Activated naive CD4-positive, alpha-beta T cell treated with anti-CD3 and anti-CD28 coated beads, Interleukin-2, amount 50 U/mL, for 72 hours (primary cell): ENCODE measurements around the gene PLA2G4A. TPM values are rescaled to one million over a fixed set of nuclear protein-coding genes. Genes with fewer than 3 reads are reported as not detected.

Experiments
- ATAC-seq, 2 donors: fragments of 150-1000 bp; cut with Tn5 transposase; 2 replicates each; pipeline ENCODE4 v1.10.0; 2021; ENCODE audit warnings: mild to moderate bottlenecking in 2 of 2, moderate library complexity in 2 of 2
- DNase-seq, 2 donors: peaks; one replicate each; pipeline ENCODE4 v3.0.0; 2021 to 2022; ENCODE audit warnings: low spot score in 2 of 2
- H3K27ac Mint-ChIP-seq, 2 donors: one replicate each; pipeline ENCODE4 v1.8.0; 2022; ENCODE audit warnings: mild to moderate bottlenecking in 2 of 2, mixed read lengths in 2 of 2
- H3K36me3 Mint-ChIP-seq, 2 donors: one replicate each; pipeline ENCODE4 v1.8.0; 2022; ENCODE audit warnings: mixed read lengths in 2 of 2
- H3K9me3 Mint-ChIP-seq, 2 donors: one replicate each; pipeline ENCODE4 v1.8.0; 2022; ENCODE audit warnings: mixed read lengths in 2 of 2
- total RNA-seq, 2 donors: library from RNA; stranded (reverse); gene quantifications; one replicate each; pipeline ENCODE4 v1.2.3, GENCODE V29; 2022

Gene PLA2G4A
- total RNA-seq, 2 donors from 2014 or later: 0.09 to 0.27 TPM

DNA sequence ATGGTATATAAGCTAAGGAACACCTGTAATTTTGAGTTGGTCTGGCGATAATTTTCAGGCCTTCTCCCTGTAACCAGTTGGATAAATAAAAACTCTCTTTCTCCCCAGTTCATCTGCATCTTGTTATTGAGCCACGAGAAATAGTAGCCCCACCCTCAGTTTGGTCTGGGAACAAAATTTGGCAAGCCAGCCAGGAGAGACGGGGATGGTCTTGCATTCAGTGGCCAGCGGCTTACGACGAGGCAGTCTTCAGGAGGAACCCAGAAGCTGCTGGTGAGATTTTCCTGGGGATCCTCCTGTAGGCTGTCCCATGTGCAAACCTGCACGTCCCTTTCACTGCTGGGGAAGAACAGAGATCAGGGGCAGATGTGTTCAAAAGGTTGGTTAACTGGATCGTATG, 174.6 kb downstream of the PLA2G4A start:
- peaks cover 0 to 5% of the 10 kb centered on the region in 2 donors for H3K36me3 Mint-ChIP-seq
- no peak for ATAC-seq
- no peak overlapping the region for H3K27ac Mint-ChIP-seq
- peaks cover 6 to 8% of the 10 kb centered on the region in 2 donors for H3K9me3 Mint-ChIP-seq
- no peak for DNase-seq

GRCh38 chr1:187006896-187007295, 178.1 kb downstream of the PLA2G4A start:
- H3K9me3 Mint-ChIP-seq: peaks cover 9 to 16% of the 10 kb centered on the region in 2 donors
- DNase-seq: no peak
- ATAC-seq: no peak
- peaks cover 0 to 5% of the 10 kb centered on the region in 2 donors for H3K36me3 Mint-ChIP-seq
- H3K27ac Mint-ChIP-seq: no peak overlapping the region

GRCh38 chr1:187009320-187009719, 180.6 kb downstream of the PLA2G4A start:
- Mint-ChIP-seq H3K9me3 (peaks cover 9 to 16% of the 10 kb centered on the region in 2 donors), H3K36me3 (peaks cover 0 to 5% of the 10 kb centered on the region in 2 donors), H3K27ac (no peak overlapping the region)
- ATAC-seq: no peak
- DNase-seq: no peak

DNA sequence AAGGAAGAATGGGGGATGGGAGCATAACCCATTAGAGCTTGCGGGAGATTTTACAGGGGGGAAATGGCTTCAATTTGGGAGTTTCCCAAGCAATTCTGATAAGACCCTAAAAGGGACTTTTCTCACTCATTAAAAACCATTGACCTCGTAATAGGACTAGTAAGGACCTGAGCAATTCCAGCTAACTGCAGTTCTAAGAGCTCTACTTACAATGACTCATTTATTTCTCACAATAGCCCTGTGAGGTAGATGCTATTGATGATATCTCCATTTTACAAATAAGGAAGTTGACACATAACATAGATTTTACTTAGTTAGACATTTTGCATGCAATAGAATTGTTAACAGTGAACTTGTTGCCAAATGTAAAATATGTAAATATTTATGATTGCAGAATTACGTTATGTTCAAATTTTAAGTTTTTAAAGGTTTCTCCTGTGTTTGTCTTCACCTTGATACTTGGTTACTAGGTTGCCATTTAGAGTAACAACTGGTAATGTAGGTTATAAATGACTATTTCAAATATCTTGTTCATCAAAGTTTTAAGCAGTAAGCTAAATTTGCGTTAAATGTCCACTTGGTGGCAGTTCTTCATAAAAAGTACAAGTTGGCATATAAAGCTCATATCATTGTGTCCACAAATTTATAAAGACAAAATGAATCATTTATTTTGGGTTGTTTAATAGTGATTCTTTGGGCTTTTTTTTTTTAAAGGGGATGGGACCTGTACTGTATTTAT, 182.0 kb downstream of the PLA2G4A start:
- Mint-ChIP-seq H3K9me3 (peaks cover 9 to 16% of the 10 kb centered on the region in 2 donors), H3K27ac (no peak overlapping the region), H3K36me3 (peaks cover 0 to 5% of the 10 kb centered on the region in 2 donors)
- ATAC-seq (no peak), DNase-seq (no peak)

DNA sequence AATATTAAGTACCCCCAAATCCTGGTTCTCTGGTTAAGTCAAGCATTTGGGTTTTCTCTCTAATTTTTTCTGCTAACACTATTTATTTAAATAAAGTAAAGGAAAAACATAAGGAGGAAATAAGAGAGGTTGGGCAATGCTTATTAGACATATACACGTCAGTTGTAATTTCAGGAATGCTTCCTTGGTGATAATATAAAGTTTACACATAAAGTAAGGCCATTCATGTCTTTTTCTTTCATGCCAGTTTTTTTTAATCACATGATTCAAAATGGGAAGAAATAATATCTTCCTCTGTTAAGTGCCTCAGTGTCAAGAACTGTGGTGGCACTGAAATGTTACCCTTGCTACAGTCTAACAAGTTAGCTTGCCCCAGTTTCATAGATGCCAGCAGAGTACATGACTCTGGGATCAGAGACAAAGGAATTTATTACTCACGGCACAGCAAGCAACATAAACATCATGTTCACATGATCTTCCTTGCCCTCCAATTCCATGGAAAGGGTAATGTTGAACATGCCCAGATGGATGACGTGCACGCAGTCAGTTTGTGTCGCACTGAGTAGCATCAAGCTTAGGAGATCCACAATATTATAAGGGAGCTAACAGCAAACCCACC, 184.9 kb downstream of the PLA2G4A start:
- H3K27ac Mint-ChIP-seq: no peak overlapping the region
- no peak for ATAC-seq

DNA sequence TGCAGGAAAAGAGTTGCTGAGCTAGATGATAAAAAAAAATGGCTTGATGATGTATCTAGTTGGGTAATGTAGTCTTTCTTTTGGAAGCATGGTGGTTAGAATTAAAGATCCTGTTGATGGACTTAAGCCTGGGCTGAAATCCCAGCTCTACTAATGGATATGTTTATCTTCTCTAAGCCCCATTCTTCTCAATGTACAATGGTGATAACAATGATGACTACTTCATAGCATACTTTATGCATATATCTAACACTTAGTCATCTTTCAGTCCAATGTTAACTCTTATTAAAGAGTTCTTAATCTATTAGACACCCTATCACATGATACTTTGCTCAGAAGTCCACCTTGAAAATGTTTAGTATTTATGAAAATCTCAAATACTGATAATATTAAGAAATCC, 189.5 kb downstream of the PLA2G4A start:
- DNase-seq: no peak
- H3K36me3 Mint-ChIP-seq: peaks cover 0 to 6% of the 10 kb centered on the region in 2 donors
- H3K27ac Mint-ChIP-seq: no peak overlapping the region
- ATAC-seq: no peak
- peaks cover 5 to 11% of the 10 kb centered on the region in 2 donors for H3K9me3 Mint-ChIP-seq

More for the DNA sequence above, 184.9 kb downstream of the PLA2G4A start:
- no peak for DNase-seq
- no peaks in the 10 kb centered on the region for H3K36me3 Mint-ChIP-seq
- H3K9me3 Mint-ChIP-seq: peaks cover 3 to 5% of the 10 kb centered on the region in 2 donors

- Mint-ChIP-seq H3K36me3 (peaks cover 0 to 13% of the 10 kb centered on the region in 2 donors), H3K9me3 (peaks cover 12 to 17% of the 10 kb centered on the region in 2 donors), H3K27ac (no peak overlapping the region)
- no peak for ATAC-seq
- DNase-seq: no peak
These were observed 198.5 kb downstream of the PLA2G4A start for GRCh38 chr1:187027253-187027652.

GRCh38 chr1:187032316-187032981, 203.7 kb downstream of the PLA2G4A start:
- ATAC-seq: no peak
- Mint-ChIP-seq H3K9me3 (peaks cover 9 to 12% of the 10 kb centered on the region in 2 donors), H3K27ac (no peak overlapping the region), H3K36me3 (peaks cover 0 to 13% of the 10 kb centered on the region in 2 donors)
- no peak for DNase-seq

DNA sequence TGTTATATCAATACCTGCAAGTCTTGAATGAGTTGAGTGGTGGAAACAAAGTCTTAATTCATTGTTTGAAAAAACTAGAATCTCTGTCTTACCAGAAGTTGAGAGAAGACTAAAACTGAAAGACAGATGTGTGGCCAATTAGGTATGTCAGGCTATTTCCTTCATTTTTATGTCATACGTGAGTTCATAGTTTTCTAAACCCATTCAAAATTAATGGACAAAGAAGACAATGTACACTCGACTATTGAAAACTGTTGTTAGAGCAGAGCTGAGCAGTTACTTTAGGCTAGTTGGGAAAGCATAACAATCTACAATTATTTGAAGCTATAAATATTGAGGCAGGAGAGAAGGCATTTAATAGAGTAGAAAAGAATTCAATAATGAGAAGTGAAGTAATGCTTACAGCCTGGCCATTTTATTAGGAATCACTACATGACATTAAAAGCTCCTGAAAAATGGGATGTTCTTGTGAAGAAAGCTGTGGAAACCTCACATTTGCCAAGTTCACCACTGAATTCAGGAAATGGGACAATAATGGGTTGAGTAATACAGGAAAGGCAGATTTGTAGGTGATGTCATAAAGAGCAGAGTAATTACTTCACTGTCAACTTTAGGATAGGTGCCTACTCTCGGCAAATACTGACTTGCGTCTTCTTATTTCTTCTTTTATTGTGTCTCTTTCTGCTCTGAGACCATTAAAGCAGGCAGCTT, 204.4 kb downstream of the PLA2G4A start:
- Mint-ChIP-seq H3K36me3 (peaks cover 0 to 13% of the 10 kb centered on the region in 2 donors), H3K9me3 (peaks cover 4 to 7% of the 10 kb centered on the region in 2 donors), H3K27ac (no peak overlapping the region)
- no peak for DNase-seq
- ATAC-seq: no peak

DNA sequence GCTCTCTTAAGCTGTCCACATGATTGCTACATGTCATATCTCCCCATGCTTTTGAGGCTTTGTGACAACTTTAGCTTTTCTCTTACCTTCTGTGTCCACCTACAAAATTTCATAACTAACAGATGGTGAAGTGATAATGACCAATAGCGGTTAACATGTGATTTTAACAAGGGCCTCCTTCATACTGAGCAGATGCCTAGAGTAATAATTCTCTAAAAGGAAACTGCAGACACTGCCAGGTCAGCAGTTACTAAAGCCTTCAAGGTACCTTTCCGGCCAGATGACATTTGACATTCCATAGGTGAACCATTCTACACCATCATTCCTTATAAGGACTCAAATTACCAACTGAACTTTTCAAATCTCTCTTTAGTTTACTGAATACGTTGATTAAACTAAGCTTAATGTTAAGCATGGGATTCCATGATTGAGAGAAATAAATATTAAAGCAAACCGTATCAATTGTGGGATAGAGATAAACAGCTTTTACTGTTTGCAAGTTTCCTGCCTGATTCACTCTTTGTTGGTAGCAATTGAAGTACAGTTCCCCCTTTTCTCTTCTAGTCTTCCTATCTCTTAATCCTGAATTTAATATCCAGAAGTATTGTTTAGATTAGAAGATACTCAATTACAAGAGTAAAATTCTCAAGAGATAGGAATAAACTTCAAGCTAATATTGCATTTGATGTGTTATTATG, 205.1 kb downstream of the PLA2G4A start:
- no peak overlapping the region for H3K27ac Mint-ChIP-seq
- ATAC-seq (no peak), DNase-seq (no peak)
- H3K9me3 Mint-ChIP-seq: no peaks in the 10 kb centered on the region
- peaks cover 0 to 8% of the 10 kb centered on the region in 2 donors for H3K36me3 Mint-ChIP-seq

GRCh38 chr1:187034501-187034900, 205.8 kb downstream of the PLA2G4A start:
- DNase-seq (no peak), ATAC-seq (no peak)
- no peak overlapping the region for H3K27ac Mint-ChIP-seq
- H3K9me3 Mint-ChIP-seq: no peaks in the 10 kb centered on the region
- peaks cover 0 to 2% of the 10 kb centered on the region in 2 donors for H3K36me3 Mint-ChIP-seq

- no peaks in the 10 kb centered on the region for H3K36me3 Mint-ChIP-seq
- DNase-seq (no peak), ATAC-seq (no peak)
- no peaks in the 10 kb centered on the region for H3K9me3 Mint-ChIP-seq
- no peak overlapping the region for H3K27ac Mint-ChIP-seq
These were observed 209.3 kb downstream of the PLA2G4A start for GRCh38 chr1:187037973-187038553.

Other genes with a start within 250 kb of the PLA2G4A start
- gene PTGS2, start 148.5 kb upstream of the PLA2G4A start, total RNA-seq: under 1 TPM; 0.41 TPM